Measurements from ENCODE around the gene C11orf65.
A peak's percentile ranks its signal among the peaks of the same experiment; 100 is the strongest.

The C11orf65 gene, protein sequence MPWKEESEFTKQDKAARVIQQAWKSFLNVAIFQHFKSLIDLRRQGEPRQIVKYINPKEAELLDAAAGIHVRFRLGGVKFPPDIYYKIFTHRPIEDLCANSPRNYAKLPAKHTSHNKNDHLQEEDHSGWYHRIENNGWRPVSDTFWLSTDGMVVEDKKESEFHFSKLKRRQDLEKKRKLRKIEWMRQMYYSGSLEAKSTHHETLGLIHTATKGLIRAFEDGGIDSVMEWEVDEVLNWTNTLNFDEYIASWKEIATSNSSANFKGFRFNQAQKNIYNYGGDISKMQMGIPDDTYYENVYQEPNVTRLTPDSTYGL

DNA sequence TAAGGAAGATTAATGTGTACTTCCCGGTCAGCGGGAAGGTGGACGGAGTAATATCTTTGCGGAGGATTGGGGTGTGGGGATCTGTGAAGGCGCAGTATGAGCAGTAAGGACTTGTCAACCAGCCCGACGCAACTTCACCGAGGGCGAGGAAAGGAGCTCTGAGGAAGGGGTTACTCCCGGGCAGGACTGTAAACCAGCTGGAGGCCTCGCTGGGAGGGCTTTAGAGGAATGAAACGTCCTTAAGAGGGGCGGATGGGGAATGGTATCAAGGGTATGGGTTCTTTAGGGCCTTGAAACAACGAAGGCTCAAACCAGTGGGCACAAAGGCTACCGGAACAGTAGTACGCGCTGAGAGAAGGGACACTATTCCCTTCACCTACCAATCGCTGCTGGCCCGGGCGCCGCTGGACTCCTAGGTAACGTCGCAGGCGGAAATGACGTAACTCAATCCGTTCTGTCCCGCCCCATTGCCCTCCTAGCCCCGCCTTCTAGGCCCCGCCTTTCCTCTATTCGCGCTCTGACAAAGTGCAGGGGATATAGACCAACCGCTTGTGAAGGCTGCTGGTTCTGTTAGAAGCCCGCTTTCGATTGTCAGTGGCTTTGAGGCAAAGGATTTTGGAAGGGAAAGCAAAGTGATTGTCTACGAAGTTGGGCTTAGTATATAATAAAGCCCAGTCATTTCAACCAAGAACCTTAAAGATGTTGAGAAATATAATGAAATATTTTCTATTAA, at the start of gene C11orf65:
C11orf65 (minus strand) TSS at position 439 of the 733 bp plus-strand sequence. CDS start 5,970 bp downstream, outside the sequence.
- peak; percentile 95 for DNase-seq

- DNase-seq = no peak
Observed at GRCh38 chr11:108516125-108516524, 48.8 kb upstream of the C11orf65 start.

DNA sequence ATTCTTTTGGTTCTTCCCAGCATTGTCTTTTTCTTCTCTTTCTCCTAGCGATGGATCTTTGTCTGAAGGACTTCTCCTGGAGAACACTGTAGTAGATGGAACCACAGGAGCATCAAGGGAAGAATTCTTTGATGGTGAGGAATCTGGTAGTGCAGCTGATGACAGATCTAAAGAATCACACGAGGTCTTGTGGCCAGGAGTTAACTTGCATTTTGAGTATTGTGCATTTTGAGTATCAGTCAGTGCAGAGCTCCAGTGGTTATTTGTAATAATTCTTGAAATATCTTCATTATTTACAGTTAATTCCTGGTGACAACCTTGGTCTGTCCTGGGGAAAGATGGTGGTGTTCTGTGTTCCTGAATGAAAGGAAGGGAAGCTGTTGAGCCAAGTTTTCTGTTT, 45.4 kb upstream of the C11orf65 start:
- no peak for DNase-seq

- DNase-seq = no peak
Observed at GRCh38 chr11:108511851-108512474, 44.6 kb upstream of the C11orf65 start.

- no peak for DNase-seq
Observed at GRCh38 chr11:108508653-108509593, 41.6 kb upstream of the C11orf65 start.

DNA sequence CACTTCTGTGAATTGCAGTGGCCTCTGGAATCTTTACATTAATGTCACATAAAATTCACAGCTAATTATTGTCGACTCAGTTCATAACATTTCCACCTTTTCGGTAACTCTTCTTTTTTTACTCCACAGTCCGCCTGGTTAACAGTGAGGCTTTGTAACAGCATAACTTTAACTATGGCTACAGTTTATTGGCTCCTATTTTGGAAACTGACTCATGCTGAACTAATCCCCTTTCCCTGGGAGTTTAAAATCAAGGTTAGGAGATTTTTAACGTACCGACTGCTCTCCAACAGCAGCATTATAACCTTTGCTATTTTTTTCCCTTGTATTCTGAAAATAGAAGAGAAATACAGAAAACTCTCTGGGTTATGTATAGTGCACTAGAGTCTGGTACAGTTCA, 34.1 kb upstream of the C11orf65 start:
- DNase-seq = no peak

DNA sequence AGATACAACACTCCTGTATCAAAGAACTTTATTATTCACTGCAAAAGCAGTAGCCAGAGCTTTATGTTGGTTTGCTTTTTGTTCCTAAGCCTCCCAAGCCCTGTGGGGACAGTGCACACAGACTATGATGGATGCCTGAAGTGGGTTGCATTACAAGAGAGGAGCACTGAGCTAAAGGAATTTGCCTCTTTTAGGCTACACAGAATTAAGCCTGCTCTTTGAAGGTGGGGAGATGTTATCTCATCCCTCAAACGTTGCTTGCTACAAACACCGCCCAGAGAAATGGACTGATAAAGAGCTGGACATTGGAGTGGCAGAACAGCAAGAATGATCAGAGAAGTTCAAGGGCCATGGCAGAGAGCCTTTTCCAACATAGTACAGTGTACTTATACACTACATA, 33.4 kb upstream of the C11orf65 start:
- no peak for DNase-seq

GRCh38 chr11:108500169-108500568, 32.8 kb upstream of the C11orf65 start:
- no peak for DNase-seq

- no peak for DNase-seq
Observed at GRCh38 chr11:108498816-108499408, 31.6 kb upstream of the C11orf65 start.

DNA sequence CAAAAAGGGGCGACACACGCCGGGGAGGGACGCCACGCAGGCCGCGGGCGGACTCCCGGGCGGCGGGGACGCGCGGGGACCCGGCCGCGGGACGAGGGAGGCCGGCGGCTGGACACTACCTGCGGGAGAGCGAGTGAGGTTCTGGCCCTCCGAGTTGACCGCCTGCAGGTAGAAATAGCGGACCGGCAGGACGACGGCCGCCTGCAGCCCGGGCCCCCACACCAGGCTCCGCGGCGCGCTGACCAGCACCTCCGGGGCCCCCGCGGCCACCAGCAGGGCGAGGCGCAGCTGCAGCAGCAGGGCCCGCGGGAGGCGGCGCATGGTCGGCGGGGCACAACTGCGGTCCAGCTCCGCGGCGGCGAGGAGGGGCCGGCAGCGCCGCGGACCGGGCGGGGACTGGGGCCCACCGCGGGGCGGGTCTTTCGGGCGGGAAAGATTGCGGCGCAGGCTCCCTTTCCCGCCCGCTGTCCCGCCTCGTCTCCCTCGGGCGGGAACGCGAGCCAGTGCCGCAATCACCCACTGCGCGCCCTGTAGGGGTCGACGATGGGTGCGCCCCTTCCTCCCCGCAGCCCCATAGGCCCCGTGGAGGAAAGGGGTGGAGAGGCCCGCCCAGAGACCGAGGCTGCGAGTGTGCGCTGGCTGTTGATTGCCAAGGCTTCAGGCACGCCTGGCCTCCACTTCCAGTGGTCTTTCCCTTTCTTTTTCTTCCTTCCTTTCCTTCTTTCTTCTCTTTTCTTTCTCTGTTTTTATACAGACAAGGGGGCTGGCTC, 30.9 kb upstream of the C11orf65 start, which contains the start of gene POGLUT3:
POGLUT3 (minus strand) TSS at position 339 of the 770 bp plus-strand sequence; CDS start at position 321, 18 bp downstream.
- DNase-seq = peak; percentile 49

DNA sequence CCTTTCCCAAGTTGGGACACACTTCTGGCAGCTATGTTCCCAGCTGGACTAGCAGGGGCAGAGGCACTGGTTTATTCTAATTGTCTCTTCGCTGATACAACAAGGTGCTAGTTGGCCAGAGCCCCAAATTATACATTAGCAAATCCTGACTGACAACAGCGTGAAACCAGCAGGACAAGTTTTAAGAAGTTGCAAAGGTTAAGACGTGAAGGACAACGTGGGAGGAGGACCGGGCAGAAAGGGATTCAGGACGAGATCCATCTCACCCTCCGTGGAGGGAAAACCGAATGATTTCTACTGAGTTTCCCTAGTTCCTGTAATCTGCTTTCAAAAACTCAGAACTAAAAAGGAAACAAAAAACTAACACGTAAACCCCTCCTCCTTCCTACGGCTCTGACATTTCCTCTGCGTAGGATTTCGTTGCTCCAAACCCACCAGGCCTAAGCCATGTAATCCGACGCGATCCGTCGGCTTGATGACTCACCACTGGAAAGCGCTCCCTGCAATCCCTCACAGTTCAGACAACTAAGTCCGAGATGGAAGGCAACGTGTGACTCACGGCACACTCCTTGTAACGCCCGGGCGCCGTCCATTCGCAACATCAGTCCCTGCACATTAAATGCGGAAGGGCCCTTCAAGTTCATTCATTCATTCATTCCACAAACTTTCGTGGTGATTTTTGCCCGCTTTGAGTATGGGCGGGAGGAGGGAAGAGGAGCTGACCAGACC, 30.2 kb upstream of the C11orf65 start:
- DNase-seq = peak; percentile 59

DNA sequence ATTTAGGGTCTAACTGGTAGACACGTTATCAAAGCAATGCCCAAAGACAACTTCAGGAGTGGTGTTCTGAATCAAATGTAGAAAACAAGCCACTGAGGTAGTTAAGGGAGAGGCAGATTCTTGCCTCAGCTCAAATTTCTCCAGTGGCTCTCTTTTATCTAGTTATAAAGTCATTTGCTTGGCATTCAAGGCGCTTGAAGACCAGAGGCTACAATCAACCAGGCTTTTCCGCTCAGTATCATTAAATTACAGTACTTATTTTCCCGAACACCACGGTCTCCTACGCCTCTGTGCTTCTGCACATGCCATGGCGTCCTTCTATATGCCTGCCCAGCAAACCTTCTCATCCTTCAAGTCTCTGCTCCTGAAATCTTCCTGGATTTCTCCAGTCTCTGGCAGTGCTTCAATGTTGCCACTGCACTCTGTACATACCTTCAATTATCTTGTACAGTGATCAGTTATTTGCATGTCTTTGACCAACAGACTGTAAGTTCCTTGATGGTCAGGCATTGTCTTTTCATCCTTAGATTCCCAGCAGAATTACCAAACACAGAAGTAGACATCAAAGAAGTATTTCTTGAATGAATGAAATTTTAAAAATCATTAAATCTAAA, 29.4 kb upstream of the C11orf65 start:
- no peak for DNase-seq

- DNase-seq = no peak
Observed at GRCh38 chr11:108495326-108495725, 28.0 kb upstream of the C11orf65 start.

- peak; percentile 4 for DNase-seq
Observed at GRCh38 chr11:108494182-108494581, 26.9 kb upstream of the C11orf65 start.

DNA sequence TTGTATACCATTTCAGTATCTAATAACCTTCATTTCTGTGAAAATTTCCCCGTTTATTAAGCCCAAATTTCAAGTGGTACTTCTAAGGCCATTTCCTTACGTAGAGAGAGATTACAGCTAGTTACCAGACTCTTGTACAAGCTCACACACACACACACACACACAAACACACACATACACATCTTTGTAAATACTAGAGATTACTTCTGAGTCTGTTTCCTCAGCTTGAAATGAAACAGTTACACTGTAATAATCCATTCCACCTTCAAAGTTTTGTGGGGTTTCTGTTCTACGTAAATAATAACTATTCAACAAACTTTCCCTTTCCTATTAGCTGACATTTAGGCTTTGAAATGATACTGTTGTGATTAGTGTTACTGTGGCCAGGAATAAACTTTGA, 24.6 kb upstream of the C11orf65 start:
- no peak for DNase-seq

- DNase-seq = no peak
Observed at GRCh38 chr11:108486828-108487227, 19.5 kb upstream of the C11orf65 start.

- DNase-seq = no peak
Observed at GRCh38 chr11:108486331-108486730, 19.0 kb upstream of the C11orf65 start.

- DNase-seq = no peak
Observed at GRCh38 chr11:108483163-108483562, 15.8 kb upstream of the C11orf65 start.

DNA sequence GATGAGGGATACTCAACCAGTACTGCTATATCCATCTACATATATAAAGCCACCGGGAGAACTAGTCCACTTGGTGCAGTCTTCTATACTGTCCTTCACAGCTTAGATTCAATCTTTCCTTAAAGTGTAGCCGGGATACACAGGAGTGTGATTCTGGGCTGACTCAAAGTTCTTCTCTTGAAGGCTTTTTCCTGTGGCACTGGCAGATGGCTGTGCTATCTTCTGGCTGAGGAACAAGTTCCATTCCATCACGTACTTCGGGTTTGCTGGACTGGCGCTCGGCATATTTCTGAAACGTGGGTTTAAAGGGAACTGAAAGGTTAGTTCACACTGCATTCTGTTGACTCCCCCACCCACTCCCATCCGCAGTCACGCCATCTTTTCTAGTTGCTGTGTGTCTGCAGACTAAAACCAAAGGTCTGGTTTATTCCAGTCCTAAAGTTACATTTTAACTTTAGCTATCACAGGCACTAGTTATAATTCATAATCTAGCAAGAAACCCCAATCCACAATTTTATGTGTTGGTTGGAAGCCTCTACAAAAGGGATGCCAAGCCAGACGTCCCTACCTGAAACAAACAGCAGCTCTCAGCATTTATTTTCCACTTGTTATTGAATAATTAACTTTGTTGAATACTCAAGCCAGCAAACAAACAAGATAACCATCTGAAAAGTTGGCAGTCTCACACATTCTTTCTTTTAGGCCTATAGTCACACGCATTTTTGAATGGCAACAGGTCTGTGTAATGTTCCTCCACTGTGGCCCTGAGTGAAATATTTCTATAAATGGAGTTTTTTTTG, 7.5 kb upstream of the C11orf65 start:
- DNase-seq = no peak

Data from NCI-H2227 treated with DMSO at 0.1 percent for 48 hours (cell line).